ENCODE results near the gene MAP6. TPM values are rescaled to one million over a fixed set of nuclear protein-coding genes. Genes with fewer than 3 reads are reported as not detected.

MAP6 gene
- total RNA-seq, 2 donors from 2014 or later = 6.3 to 8.1 TPM

- Histone ChIP-seq H3K4me3 (no peak overlapping the region), H3K27ac (no peak overlapping the region), H3K36me3 (peaks cover 84% of the 10 kb centered on the region), H3K9me3 (no peaks in the 10 kb centered on the region), H3K4me1 (peaks cover 0 to 60% of the 10 kb centered on the region in 2 donors), H3K27me3 (no peaks in the 10 kb centered on the region)
- DNase-seq (ENCODE audit: low spot score) = no peak
- no peak for TF ChIP-seq CTCF (IDR thresholded peaks at IDR 0.05)
Observed at GRCh38 chr11:75570559-75571139, 98.2 kb downstream of the MAP6 start.

GRCh38 chr11:75568616-75569219 is 100.1 kb downstream of the MAP6 start:
- peaks cover 81% of the 10 kb centered on the region for H3K36me3 ChIP-seq
- no peak for DNase-seq (ENCODE audit: low spot score)
- no peak for TF ChIP-seq CTCF (IDR thresholded peaks at IDR 0.05)
- H3K27me3 ChIP-seq = no peaks in the 10 kb centered on the region
- no peaks in the 10 kb centered on the region for H3K9me3 ChIP-seq
- H3K4me1 ChIP-seq = peaks cover 0 to 79% of the 10 kb centered on the region in 2 donors
- H3K27ac ChIP-seq = no peak overlapping the region
- no peak overlapping the region for H3K4me3 ChIP-seq

DNA sequence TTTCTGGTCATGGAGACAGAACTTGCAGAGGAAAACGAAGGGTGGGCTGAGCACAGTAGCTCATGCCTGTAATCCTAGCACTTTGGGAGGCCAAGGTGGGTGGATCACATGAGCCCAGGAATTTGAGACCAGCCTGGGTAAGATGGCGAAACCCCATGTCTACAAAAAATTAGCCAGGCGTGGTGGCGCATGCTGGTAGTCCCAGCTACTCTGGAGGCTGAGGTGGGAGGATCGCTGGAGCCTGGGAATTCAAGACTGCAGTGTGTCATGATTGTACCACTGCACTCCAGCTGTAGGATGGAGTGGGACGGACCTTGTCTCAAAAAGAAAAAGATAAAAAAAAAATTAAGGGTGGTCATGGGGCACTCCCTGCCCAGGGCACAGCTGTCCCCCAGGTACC is 100.9 kb downstream of the MAP6 start:
- Histone ChIP-seq H3K4me1 (peaks cover 0 to 84% of the 10 kb centered on the region in 2 donors), H3K27me3 (no peaks in the 10 kb centered on the region), H3K4me3 (no peak overlapping the region), H3K27ac (no peak overlapping the region), H3K36me3 (peaks cover 74% of the 10 kb centered on the region), H3K9me3 (no peaks in the 10 kb centered on the region)
- no peak for TF ChIP-seq CTCF (IDR thresholded peaks at IDR 0.05)
- no peak for DNase-seq (ENCODE audit: low spot score)

- TF ChIP-seq CTCF (IDR thresholded peaks at IDR 0.05) = no peak
- Histone ChIP-seq H3K36me3 (peaks cover 62% of the 10 kb centered on the region), H3K27ac (peak overlapping the region in 1 of 2 donors; percentile 100), H3K27me3 (no peaks in the 10 kb centered on the region), H3K4me1 (peaks cover 0 to 78% of the 10 kb centered on the region in 2 donors), H3K4me3 (no peak overlapping the region), H3K9me3 (no peaks in the 10 kb centered on the region)
- DNase-seq (ENCODE audit: low spot score) = no peak
Observed at GRCh38 chr11:75566763-75567279, 102.0 kb downstream of the MAP6 start.

DNA sequence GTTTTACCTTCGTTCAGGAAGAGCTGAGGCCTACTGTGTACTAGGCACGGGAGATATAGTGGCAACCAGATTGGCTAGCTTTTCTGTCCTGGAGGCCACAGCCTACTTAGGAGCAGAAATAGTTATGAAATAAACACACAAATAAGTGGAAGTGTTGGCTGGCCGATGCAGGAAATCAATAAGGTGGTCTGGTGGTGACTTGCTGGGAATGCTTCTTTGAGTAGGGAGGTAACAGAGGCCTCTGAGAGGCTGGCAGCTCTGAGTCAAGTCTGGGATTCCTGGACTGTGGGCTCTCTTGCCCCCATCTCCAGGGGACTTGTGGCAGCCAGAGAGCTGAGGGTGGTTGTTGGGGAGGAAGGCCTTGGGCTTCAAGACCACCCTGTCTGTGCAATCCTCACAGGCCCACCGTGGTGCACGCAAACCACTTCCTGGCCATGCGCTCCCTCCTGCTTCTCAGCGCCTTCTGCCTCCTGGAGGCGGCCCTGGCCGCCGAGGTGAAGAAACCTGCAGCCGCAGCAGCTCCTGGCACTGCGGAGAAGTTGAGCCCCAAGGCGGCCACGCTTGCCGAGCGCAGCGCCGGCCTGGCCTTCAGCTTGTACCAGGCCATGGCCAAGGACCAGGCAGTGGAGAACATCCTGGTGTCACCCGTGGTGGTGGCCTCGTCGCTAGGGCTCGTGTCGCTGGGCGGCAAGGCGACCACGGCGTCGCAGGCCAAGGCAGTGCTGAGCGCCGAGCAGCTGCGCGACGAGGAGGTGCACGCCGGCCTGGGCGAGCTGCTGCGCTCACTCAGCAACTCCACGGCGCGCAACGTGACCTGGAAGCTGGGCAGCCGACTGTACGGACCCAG is 102.7 kb downstream of the MAP6 start:
- H3K36me3 ChIP-seq = peaks cover 55% of the 10 kb centered on the region

More for the DNA sequence above, 102.7 kb downstream of the MAP6 start:
- Histone ChIP-seq H3K27ac (peak overlapping the region; percentile 100), H3K4me1 (peaks cover 0 to 82% of the 10 kb centered on the region in 2 donors), H3K27me3 (no peaks in the 10 kb centered on the region), H3K4me3 (peak overlapping the region in 1 of 2 donors; percentile 82), H3K9me3 (no peaks in the 10 kb centered on the region)
- TF ChIP-seq CTCF (IDR thresholded peaks at IDR 0.05) = no peak
- DNase-seq (ENCODE audit: low spot score) = no peak

Data from right atrium auricular region (tissue), 2 donors.